Calu3 (cell line): ENCODE results near the gene RITA1. TPM values are rescaled to one million over a fixed set of nuclear protein-coding genes. Genes with fewer than 3 reads are reported as not detected.
A peak's percentile ranks its signal among the peaks of the same experiment; 100 is the strongest.

Source experiments
- BruUV-seq: library from RNA; stranded (reverse); fragments of 400-500 nt; replicated peaks from 2 replicates; lab custom pipeline; 2021; lab: Mats Ljungman, UMichigan
- CTCF ChIA-PET: fragments of 300-600 bp; sonication (Branson Sonifier 250); formaldehyde crosslinking; loops from one replicate; lab custom pipeline; 2022; ENCODE audit warnings: antibody characterized with exemption; lab: Charles Lee
- DNase-seq: peaks from one replicate; pipeline ENCODE4 v3.0.0; 2022
- H3K27ac Mint-ChIP-seq: one replicate; pipeline ENCODE4 v1.8.0; 2022; ENCODE audit warnings: mixed read lengths; ENCODE audit not compliant: unreplicated experiment
- H3K27me3 Mint-ChIP-seq: one replicate; pipeline ENCODE4 v1.8.0; 2022; ENCODE audit warnings: mixed read lengths; ENCODE audit not compliant: unreplicated experiment
- H3K36me3 Mint-ChIP-seq: one replicate; pipeline ENCODE4 v1.8.0; 2022; ENCODE audit warnings: mild to moderate bottlenecking, moderate library complexity, mixed read lengths; ENCODE audit not compliant: insufficient read depth, unreplicated experiment
- H3K4me1 Mint-ChIP-seq: one replicate; pipeline ENCODE4 v1.8.0; 2022; ENCODE audit warnings: mild to moderate bottlenecking, low read depth, mixed read lengths; ENCODE audit not compliant: unreplicated experiment
- H3K4me3 Mint-ChIP-seq: one replicate; pipeline ENCODE4 v1.8.0; 2022; ENCODE audit warnings: mild to moderate bottlenecking, low read depth, moderate library complexity, mixed read lengths; ENCODE audit not compliant: unreplicated experiment
- H3K9me3 Mint-ChIP-seq: one replicate; pipeline ENCODE4 v1.8.0; 2022; ENCODE audit warnings: low read depth, mixed read lengths; ENCODE audit not compliant: unreplicated experiment
- intact Hi-C: fragments of 100-400 bp; cut with micrococcal nuclease; formaldehyde crosslinking; loops from one replicate; pipeline ENCODE4 v1.10.0; 2022; ENCODE audit not compliant: unreplicated experiment
- total RNA-seq: library from RNA; stranded (reverse); gene quantifications from 2 replicates; pipeline ENCODE4 v1.2.3, GENCODE V29; 2022
- TF ChIP-seq, protein P1 (sequence below): fragments of 200-600 bp; IDR thresholded peaks from one replicate; pipeline ENCODE4 v1.8.0; 2022; ENCODE audit warnings: antibody characterized with exemption; ENCODE audit not compliant: unreplicated experiment

RITA1 gene
- total RNA-seq, 1 experiment from 2014 or later: 27.4 TPM

DNA sequence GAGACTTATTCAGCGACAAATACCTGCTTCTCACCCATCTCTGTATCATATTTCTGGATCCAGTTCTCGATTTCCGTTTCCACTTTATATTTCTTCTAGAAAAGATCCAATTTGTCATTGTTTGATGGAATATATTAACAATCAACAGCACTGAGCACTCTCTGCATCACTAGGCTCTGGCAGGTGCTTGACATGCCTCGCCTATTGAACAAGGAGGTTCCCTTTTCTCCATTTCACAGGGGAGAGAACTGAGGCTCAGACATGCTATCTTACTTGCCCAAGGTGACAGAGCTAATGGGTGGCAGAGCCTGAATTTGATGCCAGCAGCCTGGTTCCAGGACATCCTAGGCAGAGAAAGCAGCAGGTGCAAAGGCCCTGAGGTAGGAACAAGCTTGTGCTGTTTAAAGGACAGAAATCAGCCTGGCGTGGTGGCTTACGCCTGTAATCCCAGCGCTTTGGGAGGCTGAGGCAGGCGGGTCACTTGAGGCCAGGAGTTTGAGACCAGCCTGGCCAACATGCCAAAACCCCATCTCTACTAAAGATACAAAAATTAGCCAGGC is 12.1 kb downstream of the RITA1 start:
- intact Hi-C loops: loop anchor here (5.0 kb wide), 4 partner anchors 45 to 225 kb away; partner anchors contain the start of genes PLBD2 and SDSL
- peaks cover 8% of the 10 kb centered on the region for H3K36me3 Mint-ChIP-seq
- H3K4me1 Mint-ChIP-seq: peaks cover 13% of the 10 kb centered on the region
- H3K27ac Mint-ChIP-seq: peak overlapping the region; percentile 42
- TSS peak; percentile 9 for BruUV-seq
- no peaks in the 10 kb centered on the region for H3K27me3 Mint-ChIP-seq
- no peak for DNase-seq
- no peaks in the 10 kb centered on the region for H3K9me3 Mint-ChIP-seq
- TF ChIP-seq, protein P1, sequence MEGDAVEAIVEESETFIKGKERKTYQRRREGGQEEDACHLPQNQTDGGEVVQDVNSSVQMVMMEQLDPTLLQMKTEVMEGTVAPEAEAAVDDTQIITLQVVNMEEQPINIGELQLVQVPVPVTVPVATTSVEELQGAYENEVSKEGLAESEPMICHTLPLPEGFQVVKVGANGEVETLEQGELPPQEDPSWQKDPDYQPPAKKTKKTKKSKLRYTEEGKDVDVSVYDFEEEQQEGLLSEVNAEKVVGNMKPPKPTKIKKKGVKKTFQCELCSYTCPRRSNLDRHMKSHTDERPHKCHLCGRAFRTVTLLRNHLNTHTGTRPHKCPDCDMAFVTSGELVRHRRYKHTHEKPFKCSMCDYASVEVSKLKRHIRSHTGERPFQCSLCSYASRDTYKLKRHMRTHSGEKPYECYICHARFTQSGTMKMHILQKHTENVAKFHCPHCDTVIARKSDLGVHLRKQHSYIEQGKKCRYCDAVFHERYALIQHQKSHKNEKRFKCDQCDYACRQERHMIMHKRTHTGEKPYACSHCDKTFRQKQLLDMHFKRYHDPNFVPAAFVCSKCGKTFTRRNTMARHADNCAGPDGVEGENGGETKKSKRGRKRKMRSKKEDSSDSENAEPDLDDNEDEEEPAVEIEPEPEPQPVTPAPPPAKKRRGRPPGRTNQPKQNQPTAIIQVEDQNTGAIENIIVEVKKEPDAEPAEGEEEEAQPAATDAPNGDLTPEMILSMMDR: no peak
- H3K4me3 Mint-ChIP-seq: no peak overlapping the region
- CTCF ChIA-PET: interaction anchor here (0.6 kb wide), 8 partner anchors 10 to 42 kb away, joined by 3 to 8 read pairs (median 4); partner anchors contain the start of gene DDX54

DNA sequence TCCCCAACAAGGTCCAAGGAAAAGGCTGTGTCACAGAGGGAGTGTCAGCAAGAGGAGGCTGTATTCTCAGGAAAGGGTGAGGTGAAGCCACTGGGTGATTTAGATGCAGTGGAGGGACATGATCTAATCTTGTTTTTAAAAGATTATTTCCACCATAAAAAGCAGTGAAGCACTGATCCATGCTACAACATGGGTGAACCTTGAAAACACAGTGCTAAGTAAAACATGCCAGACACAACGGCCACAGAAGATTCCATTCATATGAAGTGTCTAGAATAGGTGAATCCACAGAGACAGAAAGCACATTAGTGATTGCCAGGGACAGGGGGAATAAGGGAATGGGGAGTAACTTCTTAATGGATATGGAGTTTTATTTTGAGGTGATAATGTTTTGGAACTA is 12.8 kb downstream of the RITA1 start:
- Mint-ChIP-seq H3K9me3 (no peaks in the 10 kb centered on the region), H3K4me3 (no peak overlapping the region), H3K4me1 (peaks cover 12% of the 10 kb centered on the region), H3K27me3 (no peaks in the 10 kb centered on the region), H3K27ac (no peak overlapping the region), H3K36me3 (peaks cover 7% of the 10 kb centered on the region)
- TF ChIP-seq, protein P1: no peak
- CTCF ChIA-PET: no interaction called here
- intact Hi-C loops: loop anchor here (5.0 kb wide), 4 partner anchors 44 to 224 kb away; partner anchors contain the start of genes PLBD2 and SDSL
- no TSS peak for BruUV-seq
- DNase-seq: no peak

DNA sequence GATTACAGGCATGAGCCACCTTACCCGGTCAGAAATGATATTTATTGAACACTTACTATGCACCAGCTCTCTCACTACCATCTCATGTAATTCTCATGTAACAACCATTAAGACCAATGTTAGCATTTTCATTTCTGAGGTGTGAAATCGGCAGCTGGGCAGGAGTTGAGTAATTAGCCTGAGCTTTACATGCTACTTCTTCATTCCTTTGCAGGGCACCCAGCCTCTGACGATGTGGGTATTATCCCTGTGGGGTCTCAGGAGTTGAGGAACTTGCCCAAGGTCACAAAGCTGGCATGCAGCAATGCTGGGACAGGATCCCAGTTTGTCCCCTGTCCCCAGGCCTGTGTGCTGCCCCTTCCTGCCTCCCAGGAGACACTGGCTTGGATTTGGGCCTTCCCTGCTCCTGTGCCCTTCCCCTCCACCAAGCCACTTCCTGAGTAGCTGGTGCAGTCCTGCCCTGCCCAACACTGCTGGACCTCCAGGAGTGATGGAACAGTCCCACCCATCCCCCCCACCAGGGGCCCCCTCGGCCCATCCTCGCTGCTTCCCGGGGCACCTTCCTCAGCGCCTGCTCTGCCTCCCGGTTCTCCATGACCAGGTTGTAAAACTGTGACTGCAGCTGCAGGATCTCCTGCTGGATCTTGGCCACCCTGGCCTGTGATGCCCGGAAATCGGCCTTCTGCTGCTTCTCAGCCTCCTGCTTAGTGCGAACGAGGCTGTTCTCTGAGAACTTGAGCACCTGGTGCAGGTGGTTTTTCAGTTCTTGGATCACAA is 14.7 kb downstream of the RITA1 start:
- intact Hi-C loops: no loop called here
- TF ChIP-seq, protein P1: no peak
- Mint-ChIP-seq H3K4me3 (no peak overlapping the region), H3K36me3 (no peaks in the 10 kb centered on the region), H3K4me1 (peaks cover 14% of the 10 kb centered on the region), H3K27me3 (no peaks in the 10 kb centered on the region), H3K9me3 (no peaks in the 10 kb centered on the region), H3K27ac (no peak overlapping the region)
- CTCF ChIA-PET: no interaction called here
- no peak for DNase-seq
- no TSS peak for BruUV-seq

DNA sequence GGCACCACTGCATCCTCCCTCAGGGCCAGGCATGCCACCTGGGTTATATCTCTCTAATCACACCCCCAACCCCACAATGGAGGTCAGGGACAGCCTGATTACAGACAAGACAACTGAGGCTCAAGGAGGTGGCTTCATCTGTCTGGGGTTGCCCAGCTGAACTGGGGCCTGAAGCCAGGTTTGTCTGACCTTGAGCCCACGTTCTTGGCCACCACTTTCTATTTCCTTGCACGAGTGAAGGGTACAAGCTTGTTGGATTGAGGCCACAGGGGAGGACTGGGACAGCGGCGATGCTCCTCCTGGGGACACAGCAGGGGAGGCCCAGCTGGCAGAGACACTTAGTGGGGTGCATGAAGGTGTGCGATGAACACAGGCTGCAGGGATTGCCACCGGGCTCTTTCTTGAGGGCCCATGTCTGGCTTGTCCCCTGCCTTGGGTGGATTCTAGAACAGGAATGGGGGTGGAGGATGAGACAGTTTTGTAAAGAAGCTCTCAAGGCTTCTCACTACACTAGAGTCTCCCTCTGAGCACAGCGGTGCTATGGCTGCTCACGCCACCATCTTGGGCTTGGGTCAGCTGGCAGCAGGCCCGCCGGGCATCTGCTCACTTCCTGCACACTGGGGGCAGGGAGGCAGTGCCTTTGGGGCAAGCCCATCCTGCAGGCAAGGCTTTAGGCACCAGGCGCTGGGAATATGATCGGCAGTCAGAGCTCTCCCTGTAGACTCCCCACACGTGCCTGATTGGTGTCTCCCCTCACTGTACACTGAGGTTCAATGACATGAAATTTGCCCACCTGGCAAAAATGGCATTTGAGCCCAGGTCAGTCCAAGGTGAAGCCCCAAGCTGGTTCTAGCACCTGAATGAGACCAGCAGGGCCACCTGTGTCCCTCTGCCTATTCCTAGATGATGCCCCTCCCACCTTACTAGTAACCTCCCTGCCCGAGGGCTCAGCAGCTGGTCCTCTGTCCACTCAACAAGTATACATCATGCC is 16.0 kb downstream of the RITA1 start:
- Mint-ChIP-seq H3K4me3 (no peak overlapping the region), H3K9me3 (no peaks in the 10 kb centered on the region), H3K27ac (no peak overlapping the region), H3K4me1 (peaks cover 21% of the 10 kb centered on the region), H3K27me3 (no peaks in the 10 kb centered on the region), H3K36me3 (no peaks in the 10 kb centered on the region)
- TF ChIP-seq, protein P1: no peak
- CTCF ChIA-PET: no interaction called here
- no peak for DNase-seq
- no TSS peak for BruUV-seq
- intact Hi-C loops: no loop called here
